ENCODE results near the gene ADO. TPM values are rescaled to one million over a fixed set of nuclear protein-coding genes. Genes with fewer than 3 reads are reported as not detected.

Gene ADO
- total RNA-seq, 1 experiment from 2014 or later, result 41.3 TPM

Other genes starting within 250 kb of the ADO start
- gene EGR2, start 11.6 kb downstream of the ADO start, total RNA-seq (2014; rRNA removed), result 0.13 and 0.46 TPM in 2 replicates